NB4 (cell line): ENCODE measurements around the gene TLNRD1.

Experiments
- POLR2A ChIP-seq: IDR thresholded peaks from 2 replicates; pipeline ENCODE4 v1.6.1; 2011; ENCODE audit warnings: mild to moderate bottlenecking; ENCODE audit not compliant: insufficient read length; ENCODE audit errors: extremely low read depth
- TF ChIP-seq, protein P1 (sequence below): IDR thresholded peaks from one replicate; pipeline ENCODE4 v1.5.1; 2012; ENCODE audit warnings: low read depth, low read length
- TF ChIP-seq, protein P2 (sequence below): IDR thresholded peaks from 2 replicates; pipeline ENCODE4 v1.6.1; 2011; ENCODE audit warnings: low read depth, low read length

DNA sequence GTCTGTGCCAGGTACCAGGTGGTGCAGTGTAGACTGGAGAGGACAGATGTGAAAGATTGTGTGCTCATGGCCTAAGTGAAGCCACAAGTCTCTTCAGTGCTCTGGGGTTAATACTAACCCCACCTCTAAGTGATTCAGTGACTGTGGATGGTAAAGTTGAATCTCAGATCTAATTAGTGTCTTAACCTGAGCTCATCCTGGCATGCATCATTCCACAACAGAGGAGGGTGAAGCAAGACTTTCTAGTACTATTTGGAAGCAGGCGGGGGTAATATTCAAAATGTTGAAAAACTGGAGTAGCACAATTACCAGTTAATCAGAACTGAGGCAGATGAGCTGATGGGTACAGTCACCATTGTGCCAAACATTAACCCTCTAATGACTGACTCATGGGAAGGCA is 8.3 kb upstream of the TLNRD1 start:
- TF ChIP-seq, protein P1, sequence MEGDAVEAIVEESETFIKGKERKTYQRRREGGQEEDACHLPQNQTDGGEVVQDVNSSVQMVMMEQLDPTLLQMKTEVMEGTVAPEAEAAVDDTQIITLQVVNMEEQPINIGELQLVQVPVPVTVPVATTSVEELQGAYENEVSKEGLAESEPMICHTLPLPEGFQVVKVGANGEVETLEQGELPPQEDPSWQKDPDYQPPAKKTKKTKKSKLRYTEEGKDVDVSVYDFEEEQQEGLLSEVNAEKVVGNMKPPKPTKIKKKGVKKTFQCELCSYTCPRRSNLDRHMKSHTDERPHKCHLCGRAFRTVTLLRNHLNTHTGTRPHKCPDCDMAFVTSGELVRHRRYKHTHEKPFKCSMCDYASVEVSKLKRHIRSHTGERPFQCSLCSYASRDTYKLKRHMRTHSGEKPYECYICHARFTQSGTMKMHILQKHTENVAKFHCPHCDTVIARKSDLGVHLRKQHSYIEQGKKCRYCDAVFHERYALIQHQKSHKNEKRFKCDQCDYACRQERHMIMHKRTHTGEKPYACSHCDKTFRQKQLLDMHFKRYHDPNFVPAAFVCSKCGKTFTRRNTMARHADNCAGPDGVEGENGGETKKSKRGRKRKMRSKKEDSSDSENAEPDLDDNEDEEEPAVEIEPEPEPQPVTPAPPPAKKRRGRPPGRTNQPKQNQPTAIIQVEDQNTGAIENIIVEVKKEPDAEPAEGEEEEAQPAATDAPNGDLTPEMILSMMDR: no peak
- TF ChIP-seq, protein P2, sequence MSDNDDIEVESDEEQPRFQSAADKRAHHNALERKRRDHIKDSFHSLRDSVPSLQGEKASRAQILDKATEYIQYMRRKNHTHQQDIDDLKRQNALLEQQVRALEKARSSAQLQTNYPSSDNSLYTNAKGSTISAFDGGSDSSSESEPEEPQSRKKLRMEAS: no peak
- TF ChIP-seq POLR2A: no peak
